CD4-positive, alpha-beta T cell treated with Interleukin-4 for 4 hours (primary cell): ENCODE measurements around the gene SMS.
"Not testable (repeated sequence)": the region's sequence is repeated elsewhere in the genome, so short reads cannot be mapped to it uniquely, and the experiment has no call there.

Experiments
- DNase-seq: peaks from one replicate; pipeline ENCODE4 v3.0.0-alpha.2; 2020

Gene SMS

GRCh38 chrX:21940356-21940829, at the start of gene SMS:
SMS (plus strand) TSS chrX:21940709; CDS start chrX:21940825, 116 bp downstream.
- DNase-seq, result peak; percentile 34

- no peak for DNase-seq
Measured at GRCh38 chrX:21905313-21905712, 35.2 kb upstream of the SMS start.

- no peak for DNase-seq
Measured at GRCh38 chrX:21905953-21906352, 34.6 kb upstream of the SMS start.

GRCh38 chrX:21907260-21907659, 33.2 kb upstream of the SMS start:
- no peak for DNase-seq

GRCh38 chrX:21911481-21911880, 29.0 kb upstream of the SMS start:
- DNase-seq, result no peak

GRCh38 chrX:21912220-21912619, 28.3 kb upstream of the SMS start:
- no peak for DNase-seq

- no peak for DNase-seq
Measured at GRCh38 chrX:21912989-21913388, 27.5 kb upstream of the SMS start.

- DNase-seq, result no peak
Measured at GRCh38 chrX:21926116-21926515, 14.4 kb upstream of the SMS start.

- no peak for DNase-seq
Measured at GRCh38 chrX:21926527-21927278, 13.8 kb upstream of the SMS start.

- no peak for DNase-seq
Measured at GRCh38 chrX:21929209-21929608, 11.3 kb upstream of the SMS start.

GRCh38 chrX:21930986-21931385, 9.5 kb upstream of the SMS start:
- no peak for DNase-seq

GRCh38 chrX:21932292-21933002, 8.1 kb upstream of the SMS start:
- DNase-seq, result no peak

- DNase-seq, result no peak
Measured at GRCh38 chrX:21933077-21933476, 7.4 kb upstream of the SMS start.

- DNase-seq, result no peak
Measured at GRCh38 chrX:21934414-21934813, 6.1 kb upstream of the SMS start.

- no peak for DNase-seq
Measured at GRCh38 chrX:21939906-21940305, 603 bp upstream of the SMS start.

- no peak for DNase-seq
Measured at GRCh38 chrX:21943460-21944135, 3.1 kb downstream of the SMS start.

- no peak for DNase-seq
Measured at GRCh38 chrX:21944136-21944615, 3.7 kb downstream of the SMS start.

GRCh38 chrX:21946925-21947641, 6.6 kb downstream of the SMS start:
- DNase-seq, result no peak

- no peak for DNase-seq
Measured at GRCh38 chrX:21947671-21948070, 7.2 kb downstream of the SMS start.

GRCh38 chrX:21948897-21949578, 8.5 kb downstream of the SMS start:
- no peak for DNase-seq

GRCh38 chrX:21949689-21950088, 9.2 kb downstream of the SMS start:
- no peak for DNase-seq

GRCh38 chrX:21950557-21950956, 10.0 kb downstream of the SMS start:
- DNase-seq, result not testable (repeated sequence)
